Upper lobe of right lung (tissue), 1 donor: ENCODE data around the gene REEP1. TPM values are rescaled to one million over a fixed set of nuclear protein-coding genes. Genes with fewer than 3 reads are reported as not detected.
A peak's percentile ranks its signal among the peaks of the same experiment; 100 is the strongest.

Experiments used
- ATAC-seq: fragments of 200-7000 bp; cut with Tn5 transposase; one replicate; pipeline ENCODE4 v1.9.1; 2020; ENCODE audit warnings: mild to moderate bottlenecking, moderate library complexity
- DNase-seq: peaks from one replicate; pipeline ENCODE4 v3.0.0-alpha.2; 2020
- H3K27ac ChIP-seq: fragments of 200-600 bp; one replicate; pipeline ENCODE4 v1.8.0; 2022
- H3K27me3 ChIP-seq: fragments of 200-600 bp; one replicate; pipeline ENCODE4 v1.8.0; 2022; ENCODE audit warnings: mild to moderate bottlenecking
- H3K36me3 ChIP-seq: fragments of 200-600 bp; one replicate; pipeline ENCODE4 v1.8.0; 2022
- H3K4me1 ChIP-seq: fragments of 200-600 bp; one replicate; pipeline ENCODE4 v1.8.0; 2022
- H3K4me3 ChIP-seq: fragments of 200-600 bp; one replicate; pipeline ENCODE4 v1.8.0; 2022; ENCODE audit warnings: mild to moderate bottlenecking
- H3K9me3 ChIP-seq: fragments of 200-600 bp; one replicate; pipeline ENCODE4 v1.8.0; 2022
- intact Hi-C: fragments of 100-400 bp; cut with DNase I; formaldehyde crosslinking; loops from one replicate; pipeline ENCODE4 v1.11.0; 2022
- total RNA-seq: library from RNA; stranded (reverse); fragmentation: NEBNext Ultra II Directional; extraction: Animal tissue kit (Norgen Biotek cat#: 25700); gene quantifications from one replicate; pipeline ENCODE4 v1.2.1, GENCODE V29; 2021
- TF ChIP-seq, protein P1 (sequence below): fragments of 200-600 bp; IDR thresholded peaks from one replicate; pipeline ENCODE4 v1.8.0; 2022; ENCODE audit warnings: antibody characterized with exemption
- donor health status: DM: no; HTN: yes; CAD: no; lungs with severe emphysema.

Gene REEP1
- total RNA-seq, 1 donor from 2014 or later: 7.8 TPM

GRCh38 chr2:86213699-86214502, 123.5 kb downstream of the REEP1 start:
- H3K27ac ChIP-seq: no peak overlapping the region
- intact Hi-C loops: no loop called here
- DNase-seq: no peak

DNA sequence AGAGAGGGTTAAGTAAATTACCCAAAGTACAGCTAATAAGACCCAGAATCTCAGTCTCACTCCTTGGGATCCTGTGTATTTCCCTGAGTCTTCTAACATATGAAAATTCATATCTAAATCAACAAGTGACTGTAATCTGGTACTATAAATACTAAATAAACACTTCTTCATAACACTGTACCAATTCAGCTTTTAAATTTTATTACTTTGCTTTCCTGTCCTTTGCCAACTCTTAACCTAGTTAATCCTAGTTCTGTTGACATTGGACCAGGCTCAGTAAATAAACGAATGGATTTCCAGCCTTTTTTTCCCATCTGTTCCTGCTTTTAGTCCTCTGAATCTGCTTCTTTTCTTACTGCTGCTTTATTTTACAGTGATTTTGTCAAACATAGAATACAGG, 124.4 kb downstream of the REEP1 start:
- no peak for DNase-seq
- TF ChIP-seq, protein P1, sequence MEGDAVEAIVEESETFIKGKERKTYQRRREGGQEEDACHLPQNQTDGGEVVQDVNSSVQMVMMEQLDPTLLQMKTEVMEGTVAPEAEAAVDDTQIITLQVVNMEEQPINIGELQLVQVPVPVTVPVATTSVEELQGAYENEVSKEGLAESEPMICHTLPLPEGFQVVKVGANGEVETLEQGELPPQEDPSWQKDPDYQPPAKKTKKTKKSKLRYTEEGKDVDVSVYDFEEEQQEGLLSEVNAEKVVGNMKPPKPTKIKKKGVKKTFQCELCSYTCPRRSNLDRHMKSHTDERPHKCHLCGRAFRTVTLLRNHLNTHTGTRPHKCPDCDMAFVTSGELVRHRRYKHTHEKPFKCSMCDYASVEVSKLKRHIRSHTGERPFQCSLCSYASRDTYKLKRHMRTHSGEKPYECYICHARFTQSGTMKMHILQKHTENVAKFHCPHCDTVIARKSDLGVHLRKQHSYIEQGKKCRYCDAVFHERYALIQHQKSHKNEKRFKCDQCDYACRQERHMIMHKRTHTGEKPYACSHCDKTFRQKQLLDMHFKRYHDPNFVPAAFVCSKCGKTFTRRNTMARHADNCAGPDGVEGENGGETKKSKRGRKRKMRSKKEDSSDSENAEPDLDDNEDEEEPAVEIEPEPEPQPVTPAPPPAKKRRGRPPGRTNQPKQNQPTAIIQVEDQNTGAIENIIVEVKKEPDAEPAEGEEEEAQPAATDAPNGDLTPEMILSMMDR: no peak
- Histone ChIP-seq H3K27me3 (no peaks in the 10 kb centered on the region), H3K4me3 (no peak overlapping the region), H3K27ac (no peak overlapping the region), H3K36me3 (peaks cover 62% of the 10 kb centered on the region), H3K9me3 (no peaks in the 10 kb centered on the region), H3K4me1 (peaks cover 9% of the 10 kb centered on the region)
- intact Hi-C loops: no loop called here
- ATAC-seq: no peak

More at GRCh38 chr2:86213699-86214502, 123.5 kb downstream of the REEP1 start:
- H3K4me1 ChIP-seq: peaks cover 9% of the 10 kb centered on the region
- TF ChIP-seq, protein P1: no peak
- H3K27me3 ChIP-seq: no peaks in the 10 kb centered on the region
- peaks cover 54% of the 10 kb centered on the region for H3K36me3 ChIP-seq
- H3K9me3 ChIP-seq: no peaks in the 10 kb centered on the region
- H3K4me3 ChIP-seq: no peak overlapping the region
- ATAC-seq: no peak

- H3K27ac ChIP-seq: no peak overlapping the region
- ATAC-seq: no peak
Observed at GRCh38 chr2:86211796-86212188, 125.6 kb downstream of the REEP1 start.

GRCh38 chr2:86211033-86211795, 126.2 kb downstream of the REEP1 start:
- no peaks in the 10 kb centered on the region for H3K9me3 ChIP-seq
- H3K4me3 ChIP-seq: no peak overlapping the region
- DNase-seq: peak; percentile 74
- peaks cover 9% of the 10 kb centered on the region for H3K4me1 ChIP-seq
- peaks cover 81% of the 10 kb centered on the region for H3K36me3 ChIP-seq
- H3K27me3 ChIP-seq: no peaks in the 10 kb centered on the region
- TF ChIP-seq, protein P1: no peak
- ATAC-seq: peak; percentile 93
- intact Hi-C loops: no loop called here
- no peak overlapping the region for H3K27ac ChIP-seq

More at GRCh38 chr2:86211796-86212188, 125.6 kb downstream of the REEP1 start:
- intact Hi-C loops: no loop called here
- Histone ChIP-seq H3K36me3 (peaks cover 75% of the 10 kb centered on the region), H3K9me3 (no peaks in the 10 kb centered on the region), H3K27me3 (no peaks in the 10 kb centered on the region), H3K4me1 (peaks cover 9% of the 10 kb centered on the region), H3K4me3 (no peak overlapping the region)
- no peak for DNase-seq
- TF ChIP-seq, protein P1: no peak

DNA sequence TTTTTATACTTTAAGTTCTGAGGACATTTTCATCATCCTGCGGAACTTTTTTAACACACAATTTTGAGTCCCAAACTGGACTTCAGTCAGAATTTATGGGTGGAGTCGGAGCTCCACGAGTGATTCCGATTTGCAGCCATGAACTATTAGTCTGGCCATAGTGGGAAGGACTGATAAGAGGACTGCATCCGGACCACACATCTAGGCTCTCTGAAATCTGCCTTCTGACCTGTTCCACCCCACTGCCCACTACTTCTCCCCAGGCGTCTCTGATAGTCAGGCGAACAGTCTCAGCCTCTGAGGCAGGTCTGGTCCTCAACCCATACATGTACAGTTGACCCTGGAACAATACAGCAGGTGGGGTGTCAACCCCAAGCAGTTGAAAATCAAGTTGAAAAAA, 133.0 kb downstream of the REEP1 start:
- no peak for ATAC-seq
- peaks cover 7% of the 10 kb centered on the region for H3K4me1 ChIP-seq
- TF ChIP-seq, protein P1: no peak
- no peaks in the 10 kb centered on the region for H3K27me3 ChIP-seq
- H3K36me3 ChIP-seq: peaks cover 36% of the 10 kb centered on the region
- H3K9me3 ChIP-seq: no peaks in the 10 kb centered on the region
- no peak overlapping the region for H3K4me3 ChIP-seq
- no peak overlapping the region for H3K27ac ChIP-seq
- no peak for DNase-seq
- intact Hi-C loops: loop anchor here (5.0 kb wide), 1 partner anchor 248 kb away; no protein-coding TSS in a partner anchor
